Measurements from ENCODE around the gene LEFTY2.
"Not testable (repeated sequence)": the region's sequence is repeated elsewhere in the genome, so short reads cannot be mapped to it uniquely, and the experiment has no call there.

The LEFTY2 gene

GRCh38 chr1:225972344-225973152, 31.5 kb upstream of the LEFTY2 start:
- H3K4me3 ChIP-seq (ENCODE audit: insufficient read depth, low read depth, low read length, poor library complexity, severe bottlenecking): no peak overlapping the region
- H3K4me1 ChIP-seq (ENCODE audit: control insufficient read depth, insufficient read depth, low read length, poor library complexity, severe bottlenecking): no peaks in the 10 kb centered on the region
- H3K27me3 ChIP-seq (replicated peaks; ENCODE audit: control insufficient read depth, insufficient read depth, low read length, poor library complexity, severe bottlenecking): no peaks in the 10 kb centered on the region
- no peaks in the 10 kb centered on the region for H3K36me3 ChIP-seq (ENCODE audit: control insufficient read depth, insufficient read depth, low read length)
- DNase-seq: no peak
- H3K9me3 ChIP-seq (ENCODE audit: control insufficient read depth, low read length): no peaks in the 10 kb centered on the region
- H3K27ac ChIP-seq (ENCODE audit: insufficient read depth, low read length, poor library complexity, severe bottlenecking): no peak overlapping the region

- not testable (repeated sequence) for H3K36me3 ChIP-seq (ENCODE audit: control insufficient read depth, insufficient read depth, low read length); DNase-seq; H3K27me3 ChIP-seq (replicated peaks; ENCODE audit: control insufficient read depth, insufficient read depth, low read length, poor library complexity, severe bottlenecking); H3K4me3 ChIP-seq (ENCODE audit: insufficient read depth, low read depth, low read length, poor library complexity, severe bottlenecking); H3K4me1 ChIP-seq (ENCODE audit: control insufficient read depth, insufficient read depth, low read length, poor library complexity, severe bottlenecking); H3K9me3 ChIP-seq (ENCODE audit: control insufficient read depth, low read length); H3K27ac ChIP-seq (ENCODE audit: insufficient read depth, low read length, poor library complexity, severe bottlenecking)
Observed at GRCh38 chr1:225970592-225971157, 29.7 kb upstream of the LEFTY2 start.

- H3K36me3 ChIP-seq (ENCODE audit: control insufficient read depth, insufficient read depth, low read length); H3K4me1 ChIP-seq (ENCODE audit: control insufficient read depth, insufficient read depth, low read length, poor library complexity, severe bottlenecking); DNase-seq; H3K27me3 ChIP-seq (replicated peaks; ENCODE audit: control insufficient read depth, insufficient read depth, low read length, poor library complexity, severe bottlenecking); H3K9me3 ChIP-seq (ENCODE audit: control insufficient read depth, low read length); H3K4me3 ChIP-seq (ENCODE audit: insufficient read depth, low read depth, low read length, poor library complexity, severe bottlenecking); H3K27ac ChIP-seq (ENCODE audit: insufficient read depth, low read length, poor library complexity, severe bottlenecking): not testable (repeated sequence)
Observed at GRCh38 chr1:225969751-225970150, 28.7 kb upstream of the LEFTY2 start.

- no peak for DNase-seq
Observed at GRCh38 chr1:225965231-225965630, 24.2 kb upstream of the LEFTY2 start.

GRCh38 chr1:225963735-225964530, 22.9 kb upstream of the LEFTY2 start:
- Histone ChIP-seq H3K27me3 (replicated peaks; ENCODE audit: control insufficient read depth, insufficient read depth, low read length, poor library complexity, severe bottlenecking) (no peaks in the 10 kb centered on the region), H3K4me3 (ENCODE audit: insufficient read depth, low read depth, low read length, poor library complexity, severe bottlenecking) (no peak overlapping the region), H3K9me3 (ENCODE audit: control insufficient read depth, low read length) (no peaks in the 10 kb centered on the region)

More at GRCh38 chr1:225965231-225965630, 24.2 kb upstream of the LEFTY2 start:
- H3K36me3 ChIP-seq (ENCODE audit: control insufficient read depth, insufficient read depth, low read length): no peaks in the 10 kb centered on the region
- no peak overlapping the region for H3K4me3 ChIP-seq (ENCODE audit: insufficient read depth, low read depth, low read length, poor library complexity, severe bottlenecking)
- H3K27ac ChIP-seq (ENCODE audit: insufficient read depth, low read length, poor library complexity, severe bottlenecking): no peak overlapping the region
- no peaks in the 10 kb centered on the region for H3K4me1 ChIP-seq (ENCODE audit: control insufficient read depth, insufficient read depth, low read length, poor library complexity, severe bottlenecking)
- H3K9me3 ChIP-seq (ENCODE audit: control insufficient read depth, low read length): no peaks in the 10 kb centered on the region
- no peaks in the 10 kb centered on the region for H3K27me3 ChIP-seq (replicated peaks; ENCODE audit: control insufficient read depth, insufficient read depth, low read length, poor library complexity, severe bottlenecking)

GRCh38 chr1:225962440-225962975, 21.5 kb upstream of the LEFTY2 start:
- peak; percentile 8 to 25 (median 16) for DNase-seq

More at GRCh38 chr1:225963735-225964530, 22.9 kb upstream of the LEFTY2 start:
- no peaks in the 10 kb centered on the region for H3K36me3 ChIP-seq (ENCODE audit: control insufficient read depth, insufficient read depth, low read length)
- H3K27ac ChIP-seq (ENCODE audit: insufficient read depth, low read length, poor library complexity, severe bottlenecking): no peak overlapping the region
- no peak for DNase-seq
- H3K4me1 ChIP-seq (ENCODE audit: control insufficient read depth, insufficient read depth, low read length, poor library complexity, severe bottlenecking): no peaks in the 10 kb centered on the region

GRCh38 chr1:225961659-225962439, 20.8 kb upstream of the LEFTY2 start:
- H3K4me3 ChIP-seq (ENCODE audit: insufficient read depth, low read depth, low read length, poor library complexity, severe bottlenecking): no peak overlapping the region
- H3K36me3 ChIP-seq (ENCODE audit: control insufficient read depth, insufficient read depth, low read length): no peaks in the 10 kb centered on the region

More at GRCh38 chr1:225962440-225962975, 21.5 kb upstream of the LEFTY2 start:
- H3K27ac ChIP-seq (ENCODE audit: insufficient read depth, low read length, poor library complexity, severe bottlenecking): no peak overlapping the region
- H3K27me3 ChIP-seq (replicated peaks; ENCODE audit: control insufficient read depth, insufficient read depth, low read length, poor library complexity, severe bottlenecking): no peaks in the 10 kb centered on the region
- H3K36me3 ChIP-seq (ENCODE audit: control insufficient read depth, insufficient read depth, low read length): no peaks in the 10 kb centered on the region
- H3K4me3 ChIP-seq (ENCODE audit: insufficient read depth, low read depth, low read length, poor library complexity, severe bottlenecking): no peak overlapping the region
- no peaks in the 10 kb centered on the region for H3K9me3 ChIP-seq (ENCODE audit: control insufficient read depth, low read length)
- no peaks in the 10 kb centered on the region for H3K4me1 ChIP-seq (ENCODE audit: control insufficient read depth, insufficient read depth, low read length, poor library complexity, severe bottlenecking)

GRCh38 chr1:225958041-225958440, 17.0 kb upstream of the LEFTY2 start:
- no peak overlapping the region for H3K4me3 ChIP-seq (ENCODE audit: insufficient read depth, low read depth, low read length, poor library complexity, severe bottlenecking)
- no peaks in the 10 kb centered on the region for H3K4me1 ChIP-seq (ENCODE audit: control insufficient read depth, insufficient read depth, low read length, poor library complexity, severe bottlenecking)
- no peak overlapping the region for H3K27ac ChIP-seq (ENCODE audit: insufficient read depth, low read length, poor library complexity, severe bottlenecking)
- H3K36me3 ChIP-seq (ENCODE audit: control insufficient read depth, insufficient read depth, low read length): no peaks in the 10 kb centered on the region
- no peaks in the 10 kb centered on the region for H3K9me3 ChIP-seq (ENCODE audit: control insufficient read depth, low read length)
- H3K27me3 ChIP-seq (replicated peaks; ENCODE audit: control insufficient read depth, insufficient read depth, low read length, poor library complexity, severe bottlenecking): no peaks in the 10 kb centered on the region
- no peak for DNase-seq

More at GRCh38 chr1:225961659-225962439, 20.8 kb upstream of the LEFTY2 start:
- Histone ChIP-seq H3K4me1 (ENCODE audit: control insufficient read depth, insufficient read depth, low read length, poor library complexity, severe bottlenecking) (no peaks in the 10 kb centered on the region), H3K27ac (ENCODE audit: insufficient read depth, low read length, poor library complexity, severe bottlenecking) (no peak overlapping the region), H3K27me3 (replicated peaks; ENCODE audit: control insufficient read depth, insufficient read depth, low read length, poor library complexity, severe bottlenecking) (no peaks in the 10 kb centered on the region), H3K9me3 (ENCODE audit: control insufficient read depth, low read length) (no peaks in the 10 kb centered on the region)
- no peak for DNase-seq

- DNase-seq: no peak
- Histone ChIP-seq H3K4me1 (ENCODE audit: control insufficient read depth, insufficient read depth, low read length, poor library complexity, severe bottlenecking) (no peaks in the 10 kb centered on the region), H3K36me3 (ENCODE audit: control insufficient read depth, insufficient read depth, low read length) (no peaks in the 10 kb centered on the region), H3K27ac (ENCODE audit: insufficient read depth, low read length, poor library complexity, severe bottlenecking) (no peak overlapping the region), H3K4me3 (ENCODE audit: insufficient read depth, low read depth, low read length, poor library complexity, severe bottlenecking) (no peak overlapping the region), H3K9me3 (ENCODE audit: control insufficient read depth, low read length) (no peaks in the 10 kb centered on the region), H3K27me3 (replicated peaks; ENCODE audit: control insufficient read depth, insufficient read depth, low read length, poor library complexity, severe bottlenecking) (no peaks in the 10 kb centered on the region)
Observed at GRCh38 chr1:225954753-225955152, 13.7 kb upstream of the LEFTY2 start.
